Measurements from ENCODE around the gene TPRG1L.

GRCh38 chr1:3580231-3580630, 44.6 kb upstream of the TPRG1L start:
- TF ChIP-seq EZH2 (IDR thresholded peaks at IDR 0.05; ENCODE audit: borderline replicate concordance, control insufficient read depth, low read depth, low read length) (no peak), BHLHE40 (IDR thresholded peaks at IDR 0.05; ENCODE audit: borderline replicate concordance in 1 of 2, low read depth in 2 of 2, low read length in 1 of 2) (no peak), NR2F1 (conservative IDR thresholded peaks at IDR 0.05) (no peak), REST (IDR thresholded peaks at IDR 0.05; ENCODE audit: low read depth, low read length) (no peak)

Data from GM12878 (cell line).